Superior temporal gyrus (tissue), 1 donor: Measurements from ENCODE around the gene MSRB3.
"Not testable (repeated sequence)": the region's sequence is repeated elsewhere in the genome, so short reads cannot be mapped to it uniquely, and the experiment has no call there.

Experiments used
- DNase-seq: peaks from one replicate; pipeline ENCODE4 v3.0.0-alpha.2; 2016; ENCODE audit errors: extremely low spot score

Gene MSRB3

DNA sequence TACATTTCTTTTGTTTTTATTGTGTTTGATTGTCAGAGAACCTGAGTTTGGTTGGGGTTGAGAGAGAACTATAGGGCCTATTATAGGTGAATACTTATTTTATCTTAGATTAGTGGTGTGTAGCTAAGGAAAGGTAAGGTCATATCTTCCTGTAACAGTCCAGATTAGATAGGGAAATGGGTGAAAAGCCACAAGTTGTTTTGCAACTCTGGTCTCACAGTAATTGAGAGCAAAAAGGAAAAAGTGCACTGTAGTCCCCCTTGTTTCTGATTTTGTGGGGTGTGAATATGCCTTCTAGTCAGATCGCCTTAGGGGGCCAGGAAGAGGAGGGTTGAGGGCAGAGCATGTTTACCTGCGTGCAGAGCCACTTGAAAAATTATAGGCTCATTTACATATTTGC, 8.9 kb downstream of the MSRB3 start:
- no peak for DNase-seq

DNA sequence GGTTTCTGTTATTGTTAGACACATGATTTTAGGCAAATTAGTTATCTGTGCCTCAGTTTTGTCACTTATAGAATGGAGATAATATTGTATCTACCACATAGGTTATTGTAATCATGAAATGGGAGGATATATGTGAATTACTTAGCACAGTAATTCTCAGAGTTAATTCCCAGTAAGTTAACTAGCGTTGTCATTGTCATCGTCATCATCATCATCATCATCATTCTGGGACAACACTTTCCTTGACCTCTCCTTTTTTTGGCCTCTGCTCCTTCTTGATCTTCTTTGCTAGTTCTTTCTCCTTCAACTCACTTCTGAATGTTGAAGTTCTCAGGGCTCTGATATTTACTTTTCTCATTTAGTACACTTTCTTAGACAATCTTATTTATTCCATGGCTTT, 13.8 kb downstream of the MSRB3 start:
- DNase-seq = no peak

DNA sequence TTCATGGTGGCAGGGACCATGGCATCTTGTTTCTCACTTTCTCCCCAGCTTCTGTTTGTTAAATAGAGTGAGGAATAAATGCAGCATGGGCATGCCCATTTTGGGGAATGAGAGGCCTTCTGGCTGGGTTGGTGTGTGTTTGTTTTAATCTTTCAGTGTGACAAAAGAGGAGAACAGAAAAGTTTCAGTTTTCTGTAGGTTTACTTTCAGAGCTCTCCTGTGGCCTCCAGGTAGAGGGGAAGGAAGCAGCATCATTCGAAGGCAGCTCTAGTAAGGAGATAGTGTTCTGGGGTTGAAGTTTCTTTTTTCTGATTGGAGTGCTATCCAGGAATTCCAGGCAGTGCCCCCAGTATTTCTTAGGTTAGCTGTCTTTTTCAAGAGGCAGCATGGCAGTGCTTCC, 15.3 kb downstream of the MSRB3 start:
- DNase-seq = no peak

DNA sequence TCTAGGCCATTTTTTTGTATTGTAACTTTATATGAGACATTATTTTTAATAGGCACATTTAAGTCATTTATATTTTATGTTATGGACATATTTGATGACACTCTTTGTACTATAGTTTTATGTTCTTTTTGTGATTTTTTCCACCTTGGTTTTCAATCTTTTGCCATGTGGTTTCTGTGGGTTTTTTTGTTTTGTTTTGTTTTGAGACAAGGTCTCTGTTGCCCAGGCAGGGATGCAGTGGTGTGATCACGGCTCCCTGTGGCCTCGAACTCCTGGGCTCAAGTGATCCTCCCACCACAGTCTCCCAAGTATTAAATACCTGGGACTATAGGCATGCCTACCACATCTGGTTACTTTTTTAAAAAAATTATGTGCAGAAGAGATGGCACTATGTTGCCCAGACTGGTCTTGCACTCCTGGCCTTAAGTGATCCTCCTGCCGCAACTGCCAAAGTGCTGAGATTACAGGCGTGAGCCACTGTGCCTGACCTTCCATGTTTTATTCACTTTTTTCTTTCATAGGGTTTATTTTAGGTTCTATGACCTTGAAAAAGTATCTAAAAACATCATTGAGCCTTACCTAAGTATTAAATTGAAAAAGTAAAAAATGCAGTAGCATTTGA, 16.3 kb downstream of the MSRB3 start:
- no peak for DNase-seq

DNA sequence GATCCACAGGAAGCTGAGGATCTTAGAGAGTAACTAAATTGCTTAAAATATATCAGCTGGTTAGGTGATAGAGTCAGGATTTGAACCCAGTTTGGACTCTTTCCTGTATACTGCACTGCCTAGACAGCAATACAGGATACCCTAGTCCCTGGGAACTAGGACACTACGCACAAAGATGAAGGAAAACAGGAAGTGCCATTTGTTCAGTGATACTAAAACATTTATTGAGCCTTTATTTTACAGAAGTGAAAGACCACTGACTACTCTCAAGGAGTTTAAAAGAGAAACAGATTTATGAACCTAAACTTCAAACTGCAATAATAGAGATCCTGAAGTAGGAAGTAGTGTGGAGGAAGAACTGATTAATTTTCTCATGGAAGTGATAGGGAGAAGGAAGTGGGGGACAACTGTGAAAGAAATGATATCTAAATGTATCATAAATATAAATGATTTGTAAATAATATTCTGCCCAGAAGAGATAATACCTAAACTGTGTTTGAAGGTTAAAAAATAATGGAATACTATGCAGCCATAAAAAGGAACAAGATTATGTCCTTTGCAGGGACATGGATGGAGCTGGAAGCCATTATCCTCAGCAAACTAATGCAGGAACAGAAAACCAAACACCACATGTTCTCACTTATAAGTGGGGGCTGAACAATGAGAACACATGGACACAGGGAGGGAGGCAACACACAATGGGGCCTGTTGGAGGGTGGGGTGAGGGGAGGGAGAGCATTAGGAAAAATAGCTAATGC, 18.2 kb downstream of the MSRB3 start:
- DNase-seq = no peak

DNA sequence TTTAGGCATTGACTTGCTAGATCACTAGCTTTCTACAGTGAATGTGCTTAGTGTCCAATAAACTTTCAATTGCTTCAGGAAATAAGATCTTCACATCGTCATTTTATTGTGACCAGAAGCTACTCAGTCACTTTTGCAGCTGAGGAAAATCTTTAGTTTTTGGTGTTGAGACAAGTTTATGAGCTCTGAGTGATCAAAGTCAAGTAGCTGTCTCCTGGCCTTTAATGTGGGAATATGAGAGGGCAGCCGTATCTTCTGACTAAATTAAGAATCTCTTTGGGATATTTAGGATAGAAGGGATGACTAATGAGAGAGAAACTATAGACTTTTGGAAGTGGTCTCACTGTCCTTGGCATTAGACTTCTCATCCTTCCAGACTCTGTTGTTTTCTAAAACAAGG, 21.6 kb downstream of the MSRB3 start:
- DNase-seq = no peak

DNA sequence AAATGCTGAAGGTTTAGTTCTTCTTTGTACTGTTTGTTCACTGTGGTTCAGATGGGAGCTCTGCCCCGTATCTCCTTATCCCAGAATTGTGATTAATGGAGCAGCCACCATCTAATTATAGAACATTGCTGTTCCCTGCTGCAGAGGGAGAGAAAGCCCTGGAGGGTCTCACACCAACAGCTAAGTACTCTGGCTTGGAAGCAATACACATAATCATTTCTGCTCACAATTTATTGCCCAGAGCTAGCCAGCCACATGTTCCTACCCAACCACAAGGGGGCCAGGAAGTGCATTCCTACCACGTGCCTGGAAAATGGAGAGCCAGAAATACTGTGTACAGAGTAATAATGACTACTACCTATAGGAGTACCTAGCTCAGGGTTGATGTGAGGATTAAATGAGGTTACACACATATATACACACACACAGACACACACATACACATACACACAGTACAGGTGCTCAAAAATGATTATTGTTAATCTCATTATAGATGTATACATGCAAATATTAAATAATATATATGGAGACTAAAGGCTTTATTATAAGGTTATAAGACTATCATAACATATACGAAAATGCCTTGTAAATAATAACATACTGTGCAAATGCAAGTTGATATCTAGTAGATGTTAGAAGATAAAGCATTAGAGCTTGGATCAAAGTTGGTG, 22.3 kb downstream of the MSRB3 start:
- DNase-seq = no peak

DNA sequence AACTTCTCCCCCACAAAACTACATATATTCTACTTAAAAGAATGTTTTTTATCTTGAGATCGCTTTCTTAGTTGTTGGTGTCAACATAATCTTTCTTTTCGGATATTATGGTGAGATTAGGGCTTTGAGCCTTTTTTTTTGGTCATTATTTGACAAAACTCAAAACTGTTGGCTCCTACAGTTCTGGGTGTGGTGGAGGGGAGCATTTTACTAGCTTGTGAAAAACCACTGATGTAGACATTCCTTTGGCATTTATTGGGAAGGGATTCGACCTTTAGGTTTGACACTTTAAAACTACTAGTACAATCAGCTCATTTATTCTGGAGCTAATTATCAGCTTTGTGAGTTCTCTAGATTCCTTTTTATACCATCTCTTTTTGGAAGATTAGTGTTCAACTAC, 24.4 kb downstream of the MSRB3 start:
- no peak for DNase-seq

DNA sequence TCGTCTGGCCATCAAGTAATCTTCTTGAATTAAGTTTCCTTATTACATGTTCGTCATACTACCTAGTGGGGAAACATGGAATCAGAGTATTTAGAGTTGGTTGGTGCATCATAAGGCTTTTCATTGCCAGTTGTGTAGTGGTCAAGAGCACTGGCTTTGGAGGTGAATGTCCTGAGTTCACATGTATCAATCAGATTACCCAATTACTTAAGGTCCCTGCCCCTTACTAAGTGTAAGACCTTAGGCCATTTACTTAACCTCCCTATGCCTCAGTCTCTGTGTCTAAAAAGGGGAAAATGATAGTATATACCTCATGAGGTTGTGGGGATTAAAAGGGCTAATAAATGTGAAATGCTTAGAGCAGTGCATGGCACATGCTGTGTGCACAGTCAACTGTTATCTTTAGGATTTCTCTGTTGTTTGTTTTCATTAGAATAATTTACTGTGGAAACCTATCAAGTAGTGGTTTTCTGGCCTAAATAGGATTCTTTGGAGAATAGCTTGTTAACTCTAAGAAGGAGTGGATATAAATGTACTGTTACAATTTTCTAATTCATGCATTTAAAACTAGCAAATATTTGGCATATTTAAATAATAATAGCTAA, 27.0 kb downstream of the MSRB3 start:
- DNase-seq = no peak

DNA sequence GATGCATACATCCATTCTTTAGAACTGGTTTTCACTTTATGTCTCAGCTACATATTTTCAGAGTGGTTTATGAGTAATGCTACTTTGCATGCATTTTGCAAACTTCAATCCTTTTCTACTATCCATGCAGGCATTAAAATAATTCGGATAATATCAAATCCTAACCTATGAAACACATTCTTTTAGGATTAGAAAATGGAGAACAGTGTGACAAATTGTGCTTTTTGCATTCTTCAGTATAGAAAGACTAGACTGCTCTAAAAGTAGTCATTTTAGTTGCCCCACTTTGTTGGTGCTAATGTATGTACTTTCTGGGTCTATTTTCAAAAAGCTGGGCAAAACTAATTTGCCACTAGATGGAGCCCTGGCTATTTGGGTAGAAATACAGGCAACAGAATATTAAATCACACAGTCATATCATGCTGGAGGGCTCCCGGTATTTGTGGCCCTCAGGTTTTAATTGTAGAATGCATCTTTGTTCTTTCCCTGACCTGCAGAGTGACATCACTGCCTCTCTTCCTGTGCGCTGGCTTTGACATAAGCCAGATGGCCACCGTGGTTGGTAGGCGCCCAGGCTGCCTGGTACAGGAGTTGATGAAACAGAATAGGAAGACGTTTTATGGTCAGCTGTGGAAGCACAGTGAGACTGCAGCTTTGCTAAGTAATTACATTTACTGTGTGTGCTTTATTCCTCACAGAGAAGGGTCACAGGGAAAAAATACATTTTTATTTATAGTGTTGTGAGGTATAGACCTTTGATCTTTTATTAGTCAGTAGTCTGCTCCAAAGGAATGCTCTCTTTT, 28.1 kb downstream of the MSRB3 start:
- DNase-seq = no peak

DNA sequence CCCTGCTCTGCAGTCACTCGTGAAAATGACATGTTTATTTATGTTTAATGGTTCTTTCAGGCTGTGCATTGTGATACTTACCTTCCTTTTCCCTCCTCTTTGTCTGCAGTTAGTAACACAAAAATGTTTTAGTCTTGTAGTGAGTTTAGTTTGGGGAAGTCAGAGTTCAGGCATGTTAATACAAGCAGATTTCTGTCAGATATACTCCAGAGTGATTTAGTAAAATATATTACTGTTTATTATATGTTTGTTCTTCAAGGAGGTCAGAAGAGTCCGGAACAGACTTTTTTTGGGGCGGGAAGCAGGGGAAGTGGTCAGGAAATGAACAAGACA, 28.7 kb downstream of the MSRB3 start:
- no peak for DNase-seq

DNA sequence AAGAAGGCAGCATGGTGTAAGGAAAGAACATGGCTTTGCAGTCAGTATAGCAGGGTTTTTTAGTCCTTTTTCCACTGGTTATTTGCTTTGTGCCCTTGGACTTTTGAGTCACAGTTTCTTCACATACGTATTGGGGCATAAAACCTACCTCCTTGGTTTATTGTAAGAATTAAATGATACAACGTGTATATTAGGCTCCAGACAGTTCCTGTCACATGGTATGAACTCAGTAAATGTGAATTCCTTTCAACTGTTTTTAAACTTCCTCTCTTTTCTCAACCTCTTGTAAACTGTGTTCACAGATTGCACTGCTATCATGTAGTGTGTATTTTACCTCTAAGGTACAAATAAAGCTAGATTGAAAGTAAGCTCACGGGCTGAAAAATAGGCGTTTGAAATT, 29.5 kb downstream of the MSRB3 start:
- DNase-seq = no peak

DNA sequence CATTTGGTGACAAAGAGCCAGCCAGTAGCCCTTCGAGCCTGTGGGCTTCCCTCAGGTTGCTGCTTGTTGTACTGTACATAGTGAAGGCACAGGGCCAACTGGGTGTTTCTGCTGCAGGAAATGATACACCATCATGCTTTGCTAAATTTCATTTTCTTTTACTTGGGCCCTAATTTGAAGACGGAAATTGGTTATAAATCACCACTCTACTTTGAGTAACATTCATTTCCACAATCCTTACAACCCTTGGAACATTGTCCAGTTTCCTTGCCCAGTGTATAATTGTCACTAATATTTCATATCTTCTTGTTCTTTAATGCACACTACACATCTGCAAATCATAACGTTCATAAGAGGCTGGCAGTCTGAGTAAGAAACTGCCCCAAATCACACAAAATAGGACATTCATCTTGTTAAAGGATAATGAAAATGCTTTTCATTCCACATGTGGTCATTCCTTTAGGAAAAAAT, 30.2 kb downstream of the MSRB3 start:
- DNase-seq = no peak

DNA sequence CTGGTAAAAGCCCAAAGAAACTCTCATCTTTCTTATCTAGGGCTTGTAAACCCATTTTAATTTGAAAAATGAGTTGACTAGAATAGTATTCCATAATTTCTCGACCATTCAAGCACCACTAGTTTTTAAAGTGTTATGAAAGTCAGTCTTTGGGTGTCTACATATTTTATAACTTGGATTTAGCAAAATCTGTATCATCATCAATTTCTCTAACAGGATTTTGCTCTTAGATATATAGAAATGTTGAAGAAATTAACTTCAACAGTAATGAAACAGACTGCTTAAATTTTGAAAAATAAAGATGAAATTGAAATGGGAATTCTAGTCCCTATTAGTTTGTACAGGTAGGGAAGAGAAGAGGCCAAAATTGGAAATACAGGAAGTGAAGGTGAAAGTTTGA, 32.8 kb downstream of the MSRB3 start:
- DNase-seq = no peak

DNA sequence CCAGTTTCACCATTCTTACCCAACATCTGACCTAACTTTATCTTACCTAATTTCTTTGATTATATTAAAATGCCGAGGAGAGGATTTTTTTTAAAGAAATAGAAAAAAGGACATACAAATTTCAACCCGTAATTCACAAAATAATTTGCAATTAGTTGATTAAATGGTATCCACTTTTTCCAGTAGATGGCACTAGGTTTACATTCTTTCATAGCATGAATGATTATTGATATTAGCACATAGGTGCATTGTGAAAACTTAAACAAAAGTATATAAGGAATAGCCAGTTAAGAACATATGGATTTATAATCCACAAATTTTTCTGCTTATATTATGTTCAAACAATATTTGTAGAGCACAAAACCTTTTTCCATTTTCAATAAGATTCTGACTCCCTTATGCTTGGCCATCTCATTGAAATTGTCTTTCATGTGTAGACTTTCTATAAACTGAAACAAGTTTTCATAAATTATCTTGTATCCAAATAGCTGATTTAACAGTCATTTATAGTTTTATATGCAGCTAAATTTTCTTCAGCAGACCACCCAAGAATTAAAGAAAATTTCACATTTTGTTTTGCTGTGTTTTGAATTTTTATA, 35.3 kb downstream of the MSRB3 start:
- DNase-seq = peak; percentile 65

DNA sequence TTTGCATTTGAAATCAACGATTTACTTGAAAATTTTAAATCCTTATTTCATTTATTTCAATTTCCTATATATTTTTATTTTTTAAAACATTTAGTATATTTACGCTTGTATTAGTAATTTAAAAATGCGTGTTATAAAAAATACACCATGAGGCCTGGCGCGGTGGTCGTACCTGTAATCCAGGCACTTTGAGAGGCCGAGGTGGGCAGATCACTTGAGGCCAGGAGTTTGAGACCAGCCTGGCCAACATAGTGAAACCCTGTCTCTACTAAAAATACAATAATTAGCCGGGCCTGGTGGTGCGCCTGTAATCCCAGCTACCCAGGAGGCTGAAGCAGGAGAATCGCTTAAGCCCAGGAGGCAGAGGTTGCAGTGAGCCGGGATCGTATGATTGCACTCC, 36.8 kb downstream of the MSRB3 start:
- not testable (repeated sequence) for DNase-seq

DNA sequence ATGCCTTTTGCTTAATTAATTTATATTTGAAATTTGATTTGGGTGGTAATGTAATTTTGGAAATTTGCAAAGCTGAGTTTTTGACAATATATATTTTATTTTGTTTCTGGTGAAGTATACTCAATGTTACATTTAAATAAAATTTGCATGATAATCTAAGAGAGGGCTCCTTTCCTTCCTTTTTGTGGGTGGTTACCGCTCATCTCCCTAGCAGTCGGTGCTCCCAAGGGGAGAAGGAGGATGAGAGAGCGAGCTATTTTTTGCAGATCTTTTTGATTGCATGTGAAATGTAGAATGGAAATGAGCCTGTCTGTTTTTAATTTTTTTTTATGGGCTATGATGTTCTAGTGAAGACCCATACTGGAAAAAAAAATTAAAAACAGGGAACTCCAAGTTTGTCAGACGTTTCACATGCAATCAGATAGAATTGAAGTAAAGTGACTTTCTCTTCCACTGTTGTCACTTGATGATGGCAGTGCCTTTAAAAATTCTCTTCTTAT, 39.8 kb downstream of the MSRB3 start:
- no peak for DNase-seq

DNA sequence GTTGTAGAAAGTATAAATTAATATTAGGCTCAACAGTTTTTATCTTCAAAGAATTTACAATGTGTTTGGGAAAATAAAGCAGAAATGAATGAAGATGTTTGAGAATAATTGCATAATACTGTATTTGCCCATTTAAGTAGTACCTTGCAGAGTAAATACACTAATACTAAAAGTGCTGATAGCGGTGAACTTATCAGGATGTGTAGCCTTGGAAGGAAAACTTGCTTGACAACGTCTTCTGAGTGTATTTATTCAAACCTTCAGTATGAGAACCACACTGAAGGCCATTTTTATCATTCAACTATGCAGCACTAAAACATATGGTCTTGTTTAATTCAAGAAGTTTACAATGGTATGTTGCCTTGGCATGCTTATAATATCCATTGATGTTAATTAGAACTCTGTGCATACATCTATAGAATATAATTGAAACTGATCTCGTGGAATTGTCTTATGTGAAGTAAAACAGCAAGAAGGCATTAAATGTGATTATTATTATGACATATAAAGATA, 41.3 kb downstream of the MSRB3 start:
- no peak for DNase-seq

DNA sequence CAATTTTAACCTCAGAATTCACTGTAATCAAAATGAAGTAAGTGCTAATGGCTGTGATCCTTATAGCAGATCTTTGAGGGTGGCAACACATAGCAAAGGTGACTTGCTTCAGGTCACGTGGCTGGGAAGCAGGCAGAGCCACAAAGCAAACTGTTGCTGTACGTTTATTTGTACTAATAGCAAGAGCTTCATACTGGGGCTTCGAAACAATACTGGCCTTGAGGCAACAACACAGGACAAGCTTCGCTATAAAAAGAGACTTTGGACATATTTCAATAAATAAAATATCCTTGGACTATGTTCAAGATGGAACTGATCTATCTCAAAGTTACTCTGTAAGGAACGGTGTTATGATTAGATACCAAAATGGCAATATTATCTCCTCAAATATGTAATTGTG, 44.6 kb downstream of the MSRB3 start:
- no peak for DNase-seq

DNA sequence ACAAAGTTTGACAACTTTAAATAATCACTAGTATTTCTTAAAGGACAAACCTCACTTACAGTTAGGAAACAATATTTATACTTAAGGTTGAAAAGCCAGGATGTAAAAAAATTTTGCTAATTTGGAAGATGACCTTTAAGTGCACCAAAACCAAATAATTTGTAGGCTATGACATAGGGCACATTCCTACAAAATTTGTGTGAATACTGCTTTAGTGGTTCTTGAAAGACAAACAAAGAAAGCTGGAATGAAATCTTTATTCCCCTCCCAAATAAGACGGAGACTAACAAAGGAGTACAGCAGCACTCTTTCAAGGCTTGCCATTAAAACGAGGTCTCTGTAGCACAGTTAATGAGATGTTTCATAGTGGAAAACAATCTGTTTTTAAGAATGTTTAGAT, 45.6 kb downstream of the MSRB3 start:
- DNase-seq = no peak

DNA sequence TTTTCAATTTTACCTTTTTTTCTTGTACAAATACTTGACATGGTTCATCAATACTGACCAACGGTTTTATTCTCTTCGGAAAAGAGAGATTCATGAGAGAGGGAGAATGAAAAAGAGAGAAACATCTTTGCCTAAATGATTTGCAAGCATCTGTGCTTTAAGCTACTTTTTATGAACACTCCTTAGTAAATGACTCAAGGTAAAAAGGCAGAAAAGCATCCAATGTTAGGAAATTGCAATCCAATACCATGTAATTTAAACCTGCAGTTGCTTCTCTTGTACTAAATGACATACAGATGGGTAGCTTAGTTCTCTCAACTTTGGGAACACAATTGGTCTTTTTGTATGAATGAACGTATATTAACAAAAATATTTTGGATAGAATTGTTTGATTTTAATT, 46.1 kb downstream of the MSRB3 start:
- DNase-seq = no peak
